SIG-M5 (cell line): ENCODE measurements around the gene ALLC.
"Not testable (repeated sequence)": the region's sequence is repeated elsewhere in the genome, so short reads cannot be mapped to it uniquely, and the experiment has no call there.

Source experiments
- DNase-seq: peaks from one replicate; lab custom pipeline; 2025; lab: John Stamatoyannopoulos, UW

ALLC gene

GRCh38 chr2:3626118-3626811 is 31.7 kb upstream of the ALLC start:
- DNase-seq, result no peak

- no peak for DNase-seq
Observed at GRCh38 chr2:3626812-3627499, 31.0 kb upstream of the ALLC start.

DNA sequence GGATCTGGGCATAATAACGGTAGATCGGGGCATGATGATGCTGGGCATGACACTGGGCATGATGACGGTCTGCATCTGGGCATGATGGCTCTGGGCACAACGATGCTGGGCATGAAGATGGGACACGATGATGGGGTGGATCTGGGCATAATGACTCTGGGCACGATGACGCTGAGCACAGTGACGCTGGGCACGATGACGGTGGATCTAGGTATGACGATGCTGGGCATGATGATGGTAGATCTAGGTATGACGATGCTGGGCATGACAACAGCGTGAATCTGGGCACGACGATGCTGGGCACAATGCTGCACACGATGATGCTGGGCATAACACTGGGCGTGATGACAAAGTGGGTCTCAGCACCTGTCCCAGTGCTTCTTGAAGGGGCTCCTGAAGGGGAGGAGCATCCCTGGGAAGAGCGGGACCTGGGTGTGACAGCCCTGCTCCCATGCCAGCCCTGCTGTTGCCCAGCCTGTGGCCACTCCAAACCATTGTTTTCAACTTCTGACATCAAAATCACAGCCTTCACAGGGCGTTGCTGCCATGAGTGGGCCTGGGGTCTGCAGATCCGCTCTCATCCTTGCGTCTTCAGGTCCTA is 30.4 kb upstream of the ALLC start:
- DNase-seq, result no peak

DNA sequence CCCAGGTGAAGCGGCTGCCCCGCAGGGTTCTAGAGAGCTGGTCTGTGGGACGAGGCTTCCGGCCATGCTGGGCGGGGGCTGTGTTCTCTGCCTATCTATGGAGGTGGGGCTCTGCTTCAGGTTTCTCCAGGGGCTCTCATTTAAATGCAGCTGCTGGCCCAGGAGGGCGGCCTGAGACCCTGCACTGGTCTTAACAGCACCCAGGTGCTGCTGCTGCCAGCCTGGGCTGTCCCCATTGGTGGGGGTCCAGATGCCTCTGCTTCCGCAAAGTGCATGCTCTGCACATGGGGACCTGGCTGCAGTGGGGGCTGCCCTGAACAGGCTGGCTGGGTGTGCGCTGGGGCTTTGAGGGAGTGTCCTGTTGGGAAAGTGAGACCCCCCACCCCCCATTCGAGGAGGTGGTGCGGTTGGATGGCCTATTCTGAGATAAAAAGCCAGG is 29.7 kb upstream of the ALLC start:
- no peak for DNase-seq

DNA sequence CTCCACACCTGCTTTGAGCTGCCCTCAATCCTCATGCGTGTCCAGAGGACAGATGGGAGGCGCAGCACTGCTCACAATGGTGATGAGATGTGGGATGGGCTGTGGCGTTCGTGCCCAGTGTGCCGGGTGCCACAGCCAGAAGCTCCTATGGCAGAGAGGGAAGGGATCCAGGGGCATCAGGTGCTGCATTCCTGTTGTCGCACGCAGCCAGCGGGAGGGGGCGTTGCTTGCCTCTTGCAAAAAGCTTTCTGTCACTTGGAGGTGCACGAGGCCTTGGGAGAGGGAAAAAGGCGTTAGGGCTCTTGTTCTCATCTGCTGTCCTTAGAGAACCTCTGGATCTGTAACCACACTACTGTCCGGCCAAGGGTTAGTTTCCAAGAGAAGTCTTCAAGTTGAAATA is 29.2 kb upstream of the ALLC start:
- DNase-seq, result no peak

DNA sequence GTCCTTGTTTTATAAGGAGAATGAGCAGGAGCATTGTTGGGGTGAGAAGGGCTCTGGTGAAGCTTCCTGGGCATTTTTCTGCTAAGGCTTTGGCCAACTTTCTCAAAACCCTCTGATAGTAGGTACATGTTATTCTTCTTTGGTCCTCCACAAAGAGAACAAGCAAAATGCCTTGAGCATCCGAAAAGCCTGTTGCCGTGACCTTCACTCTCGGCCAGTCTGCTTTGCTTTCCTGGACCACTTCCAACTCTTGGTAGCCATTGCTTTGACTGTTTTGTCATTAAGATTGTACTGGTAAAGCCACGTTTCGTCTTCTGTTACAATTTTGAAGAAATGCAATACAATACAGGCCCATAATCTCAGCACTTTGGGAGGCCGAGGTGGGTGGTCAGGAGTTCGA is 27.4 kb upstream of the ALLC start:
- DNase-seq, result no peak

DNA sequence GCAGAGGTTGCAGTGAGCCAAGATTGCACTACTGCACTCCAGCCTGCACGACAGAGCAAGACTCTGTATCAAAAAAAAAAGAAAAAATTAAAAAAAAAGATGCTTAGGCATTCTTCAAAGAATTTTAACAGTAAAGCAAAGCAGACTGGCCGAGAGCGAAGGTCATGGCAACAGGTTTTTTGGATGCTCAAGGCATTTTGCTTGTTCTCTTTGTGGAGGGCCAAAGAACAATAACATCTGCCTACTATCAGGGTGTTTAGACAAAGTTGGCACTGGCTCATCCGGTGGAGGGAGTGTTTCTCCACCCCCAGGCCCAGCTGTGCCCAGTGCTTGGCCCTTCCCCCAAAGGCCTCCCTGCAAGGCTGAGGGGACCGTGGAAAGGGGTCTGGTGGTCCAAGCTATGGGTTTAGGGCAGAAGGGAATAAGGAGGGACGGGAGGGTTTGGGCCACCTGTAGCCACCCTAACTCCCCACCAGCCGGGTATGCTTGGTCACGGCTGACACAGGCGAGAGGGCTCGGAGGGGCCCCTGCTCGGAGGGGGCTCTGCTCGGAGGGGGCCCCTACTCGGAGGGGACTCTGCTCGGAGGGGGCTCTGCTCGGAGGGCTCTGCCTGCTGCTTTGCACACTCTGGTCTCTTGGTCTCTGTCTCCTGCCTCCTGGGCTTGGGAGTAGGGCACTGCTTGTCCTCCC is 26.7 kb upstream of the ALLC start:
- DNase-seq, result no peak

DNA sequence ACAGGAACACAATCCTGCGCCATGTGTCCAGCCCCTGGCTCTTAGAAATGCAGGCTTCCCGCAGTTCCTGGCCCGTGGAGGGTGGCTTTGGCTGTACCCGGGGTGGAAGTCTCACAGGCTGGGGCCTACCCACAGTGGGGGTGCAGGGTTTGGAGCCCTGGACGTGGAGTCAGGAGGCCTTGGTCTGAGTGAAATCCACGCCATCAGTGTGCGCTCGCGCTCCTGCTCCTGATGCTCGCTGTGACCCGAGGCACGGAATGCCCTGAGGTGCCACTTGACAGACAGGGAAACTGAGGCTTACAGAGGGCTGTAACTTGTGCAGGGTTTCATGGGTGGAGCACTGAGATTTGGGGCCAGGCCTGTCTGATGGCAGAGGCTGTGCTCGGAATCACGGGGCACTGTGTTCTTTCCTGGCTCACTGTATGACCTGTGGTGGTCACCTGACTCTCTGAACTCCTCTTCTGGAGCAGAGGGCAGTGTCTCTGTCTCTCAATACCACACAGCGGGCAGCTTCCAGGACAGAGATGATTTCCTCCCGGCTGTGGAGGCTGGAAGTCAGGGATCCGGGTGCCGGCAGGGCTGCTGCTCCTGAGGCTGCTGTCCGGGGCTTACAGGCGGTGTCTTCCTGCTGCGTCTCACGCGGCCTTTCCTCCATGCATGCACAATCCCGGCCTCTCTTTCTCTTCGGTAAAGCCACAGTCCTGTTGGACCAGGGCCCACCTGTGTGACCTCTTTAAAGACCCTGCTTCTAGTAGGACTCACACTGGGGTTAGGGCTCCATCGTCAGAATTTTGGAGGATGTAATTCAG is 25.9 kb upstream of the ALLC start:
- no peak for DNase-seq

DNA sequence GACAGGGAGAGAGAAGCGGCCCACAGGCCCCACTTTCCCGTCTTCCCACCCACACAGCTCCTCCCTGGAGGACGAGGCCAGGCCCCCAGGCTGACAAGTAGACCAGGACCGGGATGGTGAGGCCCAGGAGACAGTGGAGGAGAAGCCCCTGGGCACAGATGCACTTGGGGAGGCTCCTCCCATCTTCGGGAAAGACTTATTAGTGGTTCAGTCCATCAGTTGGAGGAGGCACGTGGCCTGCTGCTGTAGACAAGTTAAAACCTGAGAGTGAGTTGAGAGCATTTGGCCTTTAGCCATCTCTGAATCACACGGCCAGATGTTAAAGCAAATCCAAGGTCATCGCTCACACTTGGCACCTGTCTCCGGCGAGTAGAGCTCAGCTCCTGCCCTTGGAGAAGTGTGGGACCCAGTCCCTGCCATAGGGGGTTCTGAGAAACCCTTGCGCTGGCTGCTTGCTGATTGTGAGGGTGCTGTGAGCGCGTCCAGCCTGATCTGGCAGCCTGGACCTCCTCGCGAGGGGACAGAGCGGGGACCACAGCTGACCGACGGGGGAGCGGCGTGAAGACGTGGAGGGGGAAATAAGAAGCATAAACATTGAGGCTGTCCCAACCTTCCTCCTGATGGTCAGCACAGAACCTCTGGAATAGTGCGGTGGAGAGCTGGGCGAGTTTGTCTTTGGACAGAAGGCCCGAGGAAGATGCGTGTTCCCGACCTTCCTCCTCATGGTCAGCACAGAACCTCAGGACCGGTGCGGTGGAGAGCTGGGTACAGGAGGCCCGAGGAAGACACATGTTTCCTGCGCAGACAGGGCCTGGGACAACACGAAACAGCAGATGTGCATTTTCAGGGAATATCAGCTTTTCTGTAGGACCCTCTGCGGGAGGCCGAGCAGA is 24.7 kb upstream of the ALLC start:
- no peak for DNase-seq

GRCh38 chr2:3633982-3634595 is 23.9 kb upstream of the ALLC start:
- no peak for DNase-seq

GRCh38 chr2:3634596-3635121 is 23.3 kb upstream of the ALLC start:
- DNase-seq, result no peak

GRCh38 chr2:3635171-3635974 is 22.6 kb upstream of the ALLC start:
- no peak for DNase-seq

- not testable (repeated sequence) for DNase-seq
Observed at GRCh38 chr2:3635975-3636327, 22.0 kb upstream of the ALLC start.

GRCh38 chr2:3636586-3637310 is 21.3 kb upstream of the ALLC start:
- DNase-seq, result no peak

DNA sequence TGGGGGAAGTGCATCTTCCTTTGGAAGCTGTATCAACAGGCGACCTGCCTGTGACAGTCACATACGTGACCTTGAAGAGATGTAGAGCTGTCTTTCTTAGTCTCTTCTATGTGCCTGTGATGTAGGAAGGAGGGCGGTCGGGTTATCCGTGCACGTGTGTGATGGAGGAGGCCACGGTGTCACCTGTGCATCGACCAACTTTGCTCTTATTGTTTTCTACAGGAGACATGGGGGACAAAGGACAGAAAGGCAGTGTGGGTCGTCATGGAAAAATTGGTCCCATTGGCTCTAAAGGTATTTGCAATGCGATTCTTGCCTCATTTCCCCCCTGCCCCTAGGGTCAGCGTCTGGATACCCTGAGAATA is 20.7 kb upstream of the ALLC start:
- DNase-seq, result no peak

DNA sequence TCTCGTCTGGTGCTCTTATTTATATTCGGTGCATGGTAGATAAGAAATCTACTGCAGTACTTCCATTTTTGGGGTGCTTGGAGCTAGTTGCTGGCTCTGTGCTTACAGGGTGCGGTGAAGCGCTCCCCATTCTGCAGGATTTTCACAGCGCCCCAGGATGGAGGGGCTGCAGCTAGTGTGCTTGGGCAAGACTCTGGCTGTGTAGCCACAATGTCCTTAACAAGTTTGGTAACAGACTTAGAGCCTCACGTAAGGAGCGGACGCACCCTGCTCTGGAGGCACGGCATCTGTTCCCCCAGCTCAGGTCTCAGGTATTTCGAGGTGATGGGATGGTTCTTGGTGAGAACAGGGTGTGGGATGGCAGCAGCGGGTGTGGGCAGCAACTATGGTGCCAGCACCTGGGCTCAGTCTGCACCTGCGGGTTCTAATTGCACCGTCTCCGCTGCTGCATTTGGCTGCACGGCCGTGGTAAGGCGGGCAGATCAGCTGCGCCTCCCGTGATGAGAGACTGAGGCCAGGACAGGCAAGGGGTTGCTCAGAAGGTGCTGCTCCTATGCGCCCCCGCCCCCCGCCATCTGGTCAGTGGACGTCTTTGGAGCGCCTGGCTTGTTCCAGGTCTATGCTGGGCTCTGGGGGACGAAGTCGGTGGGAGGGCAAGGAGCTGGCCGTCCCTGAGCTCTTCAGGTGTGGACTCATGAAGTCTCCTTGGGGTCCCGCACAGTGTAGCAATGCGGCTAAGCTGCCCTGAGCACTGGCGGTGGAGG is 20.1 kb upstream of the ALLC start:
- DNase-seq, result no peak

DNA sequence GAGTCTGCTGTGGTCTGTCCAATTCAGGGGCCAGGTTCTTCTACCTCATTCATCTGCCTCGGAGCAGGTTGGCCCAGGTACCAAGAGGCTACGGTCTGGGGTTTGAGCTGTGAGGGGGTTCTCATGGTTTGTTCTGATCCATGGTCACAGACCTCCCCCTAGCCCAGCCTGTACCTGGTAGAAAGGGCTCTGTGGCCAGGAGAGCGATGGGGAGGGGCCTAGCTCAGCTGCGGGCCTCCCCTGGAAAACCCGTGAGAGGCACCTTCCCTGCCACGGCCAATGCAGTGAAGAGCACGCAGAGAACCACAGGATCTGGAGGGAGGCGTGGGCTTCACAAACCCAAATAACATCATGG is 19.6 kb upstream of the ALLC start:
- DNase-seq, result no peak

DNA sequence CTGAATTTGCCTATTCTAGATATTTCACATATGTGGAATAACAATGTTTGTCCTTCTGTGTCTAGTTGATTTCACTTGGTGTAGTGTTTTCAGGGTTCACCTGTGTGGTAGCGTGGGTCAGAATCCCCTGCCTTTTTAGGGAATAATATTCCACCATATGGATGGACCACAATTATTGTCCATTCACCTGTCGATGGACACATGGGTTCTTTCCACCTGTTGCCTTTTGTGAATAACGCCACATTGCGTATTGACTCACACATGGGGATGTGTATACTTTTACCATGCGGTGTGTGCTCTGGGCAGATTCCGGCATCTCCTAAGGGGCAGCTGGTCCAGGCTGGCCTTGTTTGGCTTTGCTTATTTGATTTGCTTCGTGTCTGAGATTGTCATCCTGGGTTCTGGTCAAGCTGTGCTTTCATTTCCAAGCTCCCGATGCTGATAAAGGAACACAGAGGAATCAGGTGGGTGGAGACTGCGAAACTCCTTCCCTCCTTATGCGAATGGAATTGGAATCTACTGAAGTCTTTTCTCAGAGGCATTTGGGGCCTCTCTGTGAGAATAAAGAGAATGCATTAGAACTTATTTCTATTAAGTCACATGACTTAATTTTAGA is 18.9 kb upstream of the ALLC start:
- DNase-seq, result no peak
